Measurements from ENCODE around the gene ZDHHC21.
A peak's percentile ranks its signal among the peaks of the same experiment; 100 is the strongest.

Gene ZDHHC21

GRCh38 chr9:14616188-14616982, 76.8 kb downstream of the ZDHHC21 start:
- peak; percentile 70 for DNase-seq (ENCODE audit: low read depth, low spot score)

DNA sequence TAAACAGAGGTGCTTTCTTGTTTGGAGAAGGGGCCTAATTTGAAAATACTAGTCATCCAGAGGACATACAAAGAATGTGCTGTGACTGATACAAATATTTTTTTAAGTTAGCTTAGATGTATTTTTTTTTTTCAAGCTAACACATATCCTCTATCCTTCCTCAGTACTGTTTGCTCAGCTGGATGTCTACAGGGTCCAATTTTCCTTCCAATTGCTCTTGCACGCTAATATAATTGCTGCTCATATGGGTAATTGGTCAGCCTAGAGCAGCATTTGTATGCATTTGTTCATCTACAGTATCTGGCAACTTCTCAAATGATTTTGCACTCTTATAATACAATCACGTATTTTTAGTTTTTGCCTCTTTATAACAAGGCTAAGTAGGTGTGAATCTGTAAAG, 84.7 kb downstream of the ZDHHC21 start:
- DNase-seq (ENCODE audit: low read depth, low spot score), result no peak

GRCh38 chr9:14597171-14597799, 95.9 kb downstream of the ZDHHC21 start:
- no peak for DNase-seq (ENCODE audit: low read depth, low spot score)

- DNase-seq (ENCODE audit: low read depth, low spot score), result no peak
Observed at GRCh38 chr9:14593406-14593805, 99.8 kb downstream of the ZDHHC21 start.

DNA sequence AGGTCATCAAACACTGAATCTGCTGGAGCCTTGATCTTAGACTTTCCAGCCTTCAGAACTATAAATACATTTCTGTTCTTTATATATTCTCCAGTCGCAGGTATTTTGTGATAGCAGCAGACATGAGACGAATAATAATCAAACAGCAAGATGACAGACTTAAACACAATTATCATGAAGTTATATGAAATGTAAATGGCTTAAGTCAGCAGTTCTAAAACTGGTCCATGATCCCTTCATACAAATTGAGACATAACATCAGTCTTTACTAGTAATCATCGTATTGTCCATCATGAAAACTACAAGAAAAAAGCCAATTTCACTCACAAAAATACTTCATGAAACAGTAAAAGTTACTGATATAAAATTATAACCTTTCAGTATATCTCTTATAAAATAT, 101.8 kb downstream of the ZDHHC21 start:
- DNase-seq (ENCODE audit: low read depth, low spot score), result no peak

DNA sequence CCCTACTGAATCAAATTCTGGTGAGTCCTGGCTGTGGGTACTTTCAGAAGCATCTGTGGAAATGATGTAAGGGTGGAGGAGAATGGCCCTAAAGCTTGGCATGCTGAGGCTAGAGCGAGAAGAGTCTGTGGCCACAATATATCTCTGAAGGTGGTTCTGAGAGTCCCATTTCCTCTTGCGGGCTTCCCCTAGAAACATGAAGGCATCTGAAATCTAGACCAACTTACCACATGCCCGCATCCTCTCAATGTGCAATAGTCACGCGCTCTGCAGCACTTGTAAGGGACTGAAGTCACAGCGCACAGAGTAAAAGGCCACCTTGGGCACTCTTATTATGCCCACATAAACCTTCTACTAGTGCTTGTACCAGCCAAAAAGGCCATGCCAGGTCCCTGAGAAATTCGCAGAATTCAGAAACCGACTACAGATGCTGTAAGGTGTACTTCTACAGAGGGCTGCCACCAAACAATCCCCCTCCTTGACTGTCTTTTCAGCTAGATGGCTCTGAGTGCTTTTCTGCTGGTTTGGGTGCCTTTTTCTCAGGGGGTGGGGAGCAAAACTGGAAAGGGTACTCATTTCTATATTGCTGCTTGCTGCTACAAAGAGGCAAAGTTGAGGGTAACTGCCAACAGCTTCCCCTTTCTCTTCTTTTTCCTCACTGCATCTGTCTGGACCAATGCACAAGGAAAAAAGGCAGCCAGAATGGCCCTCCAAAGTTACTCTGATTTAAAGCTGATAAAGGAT, 107.3 kb downstream of the ZDHHC21 start:
- DNase-seq (ENCODE audit: low read depth, low spot score), result no peak

DNA sequence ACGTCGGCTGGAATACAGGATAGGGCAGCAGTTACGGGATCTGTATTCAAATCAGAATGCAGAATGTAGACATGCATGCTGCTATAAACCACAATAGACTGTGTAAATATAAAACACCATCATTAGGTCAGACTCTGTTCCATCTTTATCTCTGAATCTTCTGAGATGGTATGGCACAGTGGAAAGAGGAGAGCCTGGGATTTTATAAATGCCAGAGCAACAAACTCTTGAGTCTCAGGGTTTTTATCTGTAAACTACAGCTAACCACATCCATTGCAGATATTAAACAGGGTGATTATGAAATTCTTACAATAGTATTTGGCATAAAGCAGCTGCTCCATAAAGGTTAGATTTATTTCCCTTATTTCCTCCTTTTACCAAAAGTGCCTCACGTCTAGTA, 108.7 kb downstream of the ZDHHC21 start:
- DNase-seq (ENCODE audit: low read depth, low spot score), result no peak

DNA sequence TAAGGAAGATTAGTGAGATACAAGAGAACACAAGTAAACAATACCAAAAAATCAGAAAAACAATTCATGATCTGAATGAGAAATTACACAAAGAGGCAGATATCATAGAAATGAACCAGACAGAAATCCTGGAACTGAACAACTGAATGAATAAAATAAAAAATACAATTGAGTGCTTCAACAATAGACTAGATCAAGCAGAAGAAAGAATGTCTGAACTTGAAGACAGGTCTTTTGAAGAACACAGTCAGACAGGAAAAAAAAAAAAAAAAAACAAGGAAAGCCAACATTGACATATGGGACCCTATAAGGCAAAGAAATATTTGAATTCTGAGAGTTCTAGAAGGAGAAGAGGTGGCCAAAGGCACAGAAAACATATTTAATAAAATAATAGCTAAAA, 115.2 kb downstream of the ZDHHC21 start:
- DNase-seq (ENCODE audit: low read depth, low spot score), result no peak

GRCh38 chr9:14574173-14574572, 119.1 kb downstream of the ZDHHC21 start:
- no peak for DNase-seq (ENCODE audit: low read depth, low spot score)

GRCh38 chr9:14573319-14573718, 119.9 kb downstream of the ZDHHC21 start:
- DNase-seq (ENCODE audit: low read depth, low spot score), result no peak

- no peak for DNase-seq (ENCODE audit: low read depth, low spot score)
Observed at GRCh38 chr9:14565352-14566016, 127.7 kb downstream of the ZDHHC21 start.

DNA sequence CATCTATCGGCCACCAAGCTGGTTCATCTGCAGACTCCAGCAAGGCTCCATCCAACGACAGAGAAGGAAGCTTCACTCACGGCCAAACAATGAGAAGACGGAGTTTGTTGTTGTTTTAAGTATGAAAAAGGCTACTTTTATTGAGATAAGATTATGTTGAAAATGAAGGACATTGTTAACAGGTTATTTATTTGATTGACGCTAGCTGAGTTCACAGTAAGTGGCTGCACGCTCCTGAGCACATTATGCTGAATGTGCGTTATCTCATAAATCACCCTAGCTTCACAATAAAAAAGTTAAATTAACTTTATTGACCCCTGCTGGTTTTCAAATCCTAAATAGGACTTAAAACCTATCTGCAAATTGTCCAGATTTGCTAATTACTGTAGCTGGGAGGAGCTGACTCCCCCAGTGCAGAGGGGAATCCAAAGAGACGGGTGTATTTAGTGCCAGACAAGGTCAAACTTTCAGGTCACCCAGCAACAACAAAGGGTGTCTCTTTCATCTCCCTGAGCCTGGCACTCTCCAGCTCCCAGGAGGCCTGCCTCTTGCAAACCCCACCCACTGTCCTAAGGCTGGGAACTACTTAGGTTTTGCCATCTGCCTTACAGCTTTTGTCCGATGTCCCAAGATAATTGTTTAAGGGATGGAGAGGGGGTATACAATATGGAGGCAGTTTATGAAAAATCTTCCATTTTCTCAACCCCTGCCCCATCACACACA, 129.2 kb downstream of the ZDHHC21 start:
- DNase-seq (ENCODE audit: low read depth, low spot score), result no peak

DNA sequence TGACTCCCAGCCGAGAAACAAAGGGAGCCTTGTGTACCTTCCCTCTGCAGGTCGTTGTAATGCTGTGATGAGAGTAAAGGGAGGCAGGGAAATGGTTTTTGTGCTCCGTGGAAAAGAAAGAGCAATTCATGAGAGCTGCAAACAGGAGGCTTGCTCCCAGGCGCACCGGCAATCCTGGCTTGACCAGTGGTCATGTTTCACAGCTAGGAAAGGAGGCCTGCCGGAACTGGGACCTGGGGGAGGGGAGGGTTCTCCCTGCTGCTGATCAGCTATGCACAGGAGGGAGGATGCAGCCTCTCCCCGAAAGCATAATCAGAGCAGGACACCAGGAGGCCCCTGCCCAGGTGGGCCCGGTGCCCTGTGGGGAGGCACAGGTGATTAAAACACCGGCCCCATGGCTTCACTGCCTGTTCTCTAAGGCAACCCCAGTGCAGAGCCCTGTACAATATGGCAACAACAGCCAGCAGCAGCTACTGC, 131.3 kb downstream of the ZDHHC21 start:
- DNase-seq (ENCODE audit: low read depth, low spot score), result no peak

Data from astrocyte of the hippocampus (primary cell).